ENCODE results near the gene SCGB3A2.

SCGB3A2 gene

GRCh38 chr5:147844846-147845245, 33.7 kb upstream of the SCGB3A2 start:
- TF ChIP-seq, protein P1, sequence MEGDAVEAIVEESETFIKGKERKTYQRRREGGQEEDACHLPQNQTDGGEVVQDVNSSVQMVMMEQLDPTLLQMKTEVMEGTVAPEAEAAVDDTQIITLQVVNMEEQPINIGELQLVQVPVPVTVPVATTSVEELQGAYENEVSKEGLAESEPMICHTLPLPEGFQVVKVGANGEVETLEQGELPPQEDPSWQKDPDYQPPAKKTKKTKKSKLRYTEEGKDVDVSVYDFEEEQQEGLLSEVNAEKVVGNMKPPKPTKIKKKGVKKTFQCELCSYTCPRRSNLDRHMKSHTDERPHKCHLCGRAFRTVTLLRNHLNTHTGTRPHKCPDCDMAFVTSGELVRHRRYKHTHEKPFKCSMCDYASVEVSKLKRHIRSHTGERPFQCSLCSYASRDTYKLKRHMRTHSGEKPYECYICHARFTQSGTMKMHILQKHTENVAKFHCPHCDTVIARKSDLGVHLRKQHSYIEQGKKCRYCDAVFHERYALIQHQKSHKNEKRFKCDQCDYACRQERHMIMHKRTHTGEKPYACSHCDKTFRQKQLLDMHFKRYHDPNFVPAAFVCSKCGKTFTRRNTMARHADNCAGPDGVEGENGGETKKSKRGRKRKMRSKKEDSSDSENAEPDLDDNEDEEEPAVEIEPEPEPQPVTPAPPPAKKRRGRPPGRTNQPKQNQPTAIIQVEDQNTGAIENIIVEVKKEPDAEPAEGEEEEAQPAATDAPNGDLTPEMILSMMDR (IDR thresholded peaks at IDR 0.05; ENCODE audit: borderline replicate concordance, insufficient read depth, low read depth, low read length), result no peak
- H3K4me3 ChIP-seq (ENCODE audit: low read depth, low read length), result no peak overlapping the region

DNA sequence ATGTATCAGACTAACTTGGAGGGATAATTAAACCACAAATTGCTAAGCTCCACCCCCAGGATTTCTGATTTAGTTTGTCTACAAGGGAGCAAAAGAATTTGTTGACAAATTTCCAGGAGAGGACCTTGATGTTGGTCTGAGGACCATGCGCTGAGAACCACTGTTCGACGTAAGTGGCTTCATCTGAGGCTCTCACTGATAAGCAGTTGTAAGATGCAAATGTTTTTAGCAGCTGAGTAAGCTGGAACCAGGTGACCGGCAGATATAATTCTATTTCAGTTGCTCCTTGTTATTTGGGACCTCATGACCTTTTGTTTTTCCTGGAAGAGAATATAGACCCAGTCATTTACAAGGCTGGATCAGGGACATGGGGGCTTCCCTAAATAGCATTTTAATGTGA, 32.9 kb upstream of the SCGB3A2 start:
- no peak overlapping the region for H3K4me3 ChIP-seq (ENCODE audit: low read depth, low read length)
- TF ChIP-seq, protein P1 (IDR thresholded peaks at IDR 0.05; ENCODE audit: borderline replicate concordance, insufficient read depth, low read depth, low read length), result no peak

- TF ChIP-seq, protein P1 (IDR thresholded peaks at IDR 0.05; ENCODE audit: borderline replicate concordance, insufficient read depth, low read depth, low read length), result no peak
- no peak overlapping the region for H3K4me3 ChIP-seq (ENCODE audit: low read depth, low read length)
Measured at GRCh38 chr5:147849226-147849625, 29.3 kb upstream of the SCGB3A2 start.

DNA sequence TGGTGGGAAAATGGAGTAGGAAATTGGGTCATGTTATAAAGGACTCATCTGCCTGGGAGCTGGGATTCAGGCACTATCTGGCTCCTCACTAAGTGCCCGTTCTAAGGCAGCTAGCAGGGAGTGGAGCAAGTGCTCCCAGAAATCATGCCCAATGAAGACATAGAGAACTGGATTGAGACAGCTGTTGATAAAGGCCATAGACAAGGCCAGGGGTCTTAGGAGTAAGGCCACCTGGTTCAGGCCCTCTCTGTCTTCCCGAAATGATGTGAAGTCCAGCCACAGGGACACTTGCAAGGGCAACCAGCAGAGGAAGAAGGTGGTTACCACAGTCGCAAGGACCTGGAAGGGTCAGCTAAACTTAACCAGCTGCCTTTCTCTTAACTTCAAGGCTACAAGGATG, 26.9 kb upstream of the SCGB3A2 start:
- no peak overlapping the region for H3K4me3 ChIP-seq (ENCODE audit: low read depth, low read length)
- TF ChIP-seq, protein P1 (IDR thresholded peaks at IDR 0.05; ENCODE audit: borderline replicate concordance, insufficient read depth, low read depth, low read length), result no peak

- H3K4me3 ChIP-seq (ENCODE audit: low read depth, low read length), result no peak overlapping the region
- TF ChIP-seq, protein P1 (IDR thresholded peaks at IDR 0.05; ENCODE audit: borderline replicate concordance, insufficient read depth, low read depth, low read length), result no peak
Measured at GRCh38 chr5:147852365-147852764, 26.1 kb upstream of the SCGB3A2 start.

GRCh38 chr5:147853372-147853987, 25.0 kb upstream of the SCGB3A2 start:
- TF ChIP-seq, protein P1 (IDR thresholded peaks at IDR 0.05; ENCODE audit: borderline replicate concordance, insufficient read depth, low read depth, low read length), result no peak
- H3K4me3 ChIP-seq (ENCODE audit: low read depth, low read length), result no peak overlapping the region

GRCh38 chr5:147854331-147854730, 24.2 kb upstream of the SCGB3A2 start:
- no peak overlapping the region for H3K4me3 ChIP-seq (ENCODE audit: low read depth, low read length)
- TF ChIP-seq, protein P1 (IDR thresholded peaks at IDR 0.05; ENCODE audit: borderline replicate concordance, insufficient read depth, low read depth, low read length), result no peak
